ENCODE data around the gene NEK4.
A peak's percentile ranks its signal among the peaks of the same experiment; 100 is the strongest.

The NEK4 gene

DNA sequence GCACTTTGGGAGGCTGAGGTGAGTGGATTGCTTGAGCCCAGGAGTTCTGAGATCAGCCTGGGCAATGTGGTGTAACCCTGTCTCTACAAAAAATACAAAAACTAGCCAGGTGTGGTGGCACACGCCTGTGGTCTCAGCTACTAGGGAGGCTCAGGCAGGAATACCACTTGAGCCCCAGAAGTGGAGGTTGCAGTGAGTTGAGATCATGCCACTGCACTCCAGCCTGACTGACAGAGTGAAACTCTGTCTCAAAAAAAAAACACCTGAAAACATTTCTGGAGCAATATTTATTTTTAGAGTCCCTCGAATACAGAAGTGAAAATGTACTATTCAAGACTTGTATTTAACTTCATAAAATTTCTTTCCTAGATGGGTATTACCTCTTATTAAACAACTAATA lies 60.2 kb downstream of the NEK4 start:
- TF ChIP-seq, protein P1, sequence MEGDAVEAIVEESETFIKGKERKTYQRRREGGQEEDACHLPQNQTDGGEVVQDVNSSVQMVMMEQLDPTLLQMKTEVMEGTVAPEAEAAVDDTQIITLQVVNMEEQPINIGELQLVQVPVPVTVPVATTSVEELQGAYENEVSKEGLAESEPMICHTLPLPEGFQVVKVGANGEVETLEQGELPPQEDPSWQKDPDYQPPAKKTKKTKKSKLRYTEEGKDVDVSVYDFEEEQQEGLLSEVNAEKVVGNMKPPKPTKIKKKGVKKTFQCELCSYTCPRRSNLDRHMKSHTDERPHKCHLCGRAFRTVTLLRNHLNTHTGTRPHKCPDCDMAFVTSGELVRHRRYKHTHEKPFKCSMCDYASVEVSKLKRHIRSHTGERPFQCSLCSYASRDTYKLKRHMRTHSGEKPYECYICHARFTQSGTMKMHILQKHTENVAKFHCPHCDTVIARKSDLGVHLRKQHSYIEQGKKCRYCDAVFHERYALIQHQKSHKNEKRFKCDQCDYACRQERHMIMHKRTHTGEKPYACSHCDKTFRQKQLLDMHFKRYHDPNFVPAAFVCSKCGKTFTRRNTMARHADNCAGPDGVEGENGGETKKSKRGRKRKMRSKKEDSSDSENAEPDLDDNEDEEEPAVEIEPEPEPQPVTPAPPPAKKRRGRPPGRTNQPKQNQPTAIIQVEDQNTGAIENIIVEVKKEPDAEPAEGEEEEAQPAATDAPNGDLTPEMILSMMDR (IDR thresholded peaks at IDR 0.05; ENCODE audit: low read depth, low read length): no peak
- no peak overlapping the region for H3K27ac ChIP-seq
- H3K27me3 ChIP-seq (ENCODE audit: insufficient read depth, low read depth, severe bottlenecking): no peaks in the 10 kb centered on the region
- peaks cover 44% of the 10 kb centered on the region for H3K36me3 ChIP-seq
- no peak for DNase-seq
- no peaks in the 10 kb centered on the region for H3K9me3 ChIP-seq (ENCODE audit: severe bottlenecking)
- no peak overlapping the region for H3K4me3 ChIP-seq (ENCODE audit: low read depth, low read length)

- Histone ChIP-seq H3K4me3 (ENCODE audit: low read depth, low read length) (peak overlapping the region; percentile 97), H3K27ac (peak overlapping the region; percentile 90)
- no peak for DNase-seq
Measured at GRCh38 chr3:52707585-52707984, 63.2 kb downstream of the NEK4 start.

GRCh38 chr3:52705688-52706686 lies 64.8 kb downstream of the NEK4 start, which contains the start of the genes GLT8D1 and SPCS1:
Gene GLT8D1 (minus strand): TSS chr3:52705791. CDS start chr3:52700460, 5,331 bp downstream.
Gene SPCS1 (plus strand): TSS chr3:52706106. CDS start chr3:52706247, 141 bp downstream.
- Histone ChIP-seq H3K27me3 (ENCODE audit: insufficient read depth, low read depth, severe bottlenecking) (no peaks in the 10 kb centered on the region), H3K9me3 (ENCODE audit: severe bottlenecking) (no peaks in the 10 kb centered on the region), H3K4me3 (ENCODE audit: low read depth, low read length) (peak within 1 kb of the TSS; percentile 97), H3K36me3 (peaks cover 23% of the 10 kb centered on the region), H3K27ac (peak within 1 kb of the TSS; percentile 90)
- TF ChIP-seq, protein P1 (IDR thresholded peaks at IDR 0.05; ENCODE audit: low read depth, low read length): no peak
- peak; percentile 81 for DNase-seq

More at GRCh38 chr3:52707585-52707984, 63.2 kb downstream of the NEK4 start:
- Histone ChIP-seq H3K27me3 (ENCODE audit: insufficient read depth, low read depth, severe bottlenecking) (no peaks in the 10 kb centered on the region), H3K36me3 (peaks cover 39% of the 10 kb centered on the region), H3K9me3 (ENCODE audit: severe bottlenecking) (no peaks in the 10 kb centered on the region)
- TF ChIP-seq, protein P1 (IDR thresholded peaks at IDR 0.05; ENCODE audit: low read depth, low read length): no peak

- TF ChIP-seq, protein P1 (IDR thresholded peaks at IDR 0.05; ENCODE audit: low read depth, low read length): no peak
- Histone ChIP-seq H3K36me3 (peaks cover 22% of the 10 kb centered on the region), H3K9me3 (ENCODE audit: severe bottlenecking) (no peaks in the 10 kb centered on the region), H3K27ac (peak overlapping the region; percentile 90), H3K27me3 (ENCODE audit: insufficient read depth, low read depth, severe bottlenecking) (no peaks in the 10 kb centered on the region), H3K4me3 (ENCODE audit: low read depth, low read length) (peak overlapping the region; percentile 97)
- no peak for DNase-seq
Measured at GRCh38 chr3:52705438-52705687, 65.4 kb downstream of the NEK4 start.

GRCh38 chr3:52704611-52705437 lies 65.9 kb downstream of the NEK4 start:
- H3K36me3 ChIP-seq: peaks cover 17% of the 10 kb centered on the region
- no peak for DNase-seq
- H3K27ac ChIP-seq: peak overlapping the region; percentile 90

More at GRCh38 chr3:52704611-52705437, 65.9 kb downstream of the NEK4 start:
- TF ChIP-seq, protein P1 (IDR thresholded peaks at IDR 0.05; ENCODE audit: low read depth, low read length): no peak
- Histone ChIP-seq H3K4me3 (ENCODE audit: low read depth, low read length) (peak overlapping the region; percentile 97), H3K27me3 (ENCODE audit: insufficient read depth, low read depth, severe bottlenecking) (no peaks in the 10 kb centered on the region), H3K9me3 (ENCODE audit: severe bottlenecking) (no peaks in the 10 kb centered on the region)

Data from WERI-Rb-1 (cell line).